Kidney epithelial cell (primary cell): ENCODE data around the gene IGFBP7. TPM values are rescaled to one million over a fixed set of nuclear protein-coding genes. Genes with fewer than 3 reads are reported as not detected.

Source experiments
- DNase-seq: peaks from one replicate; pipeline ENCODE4 v3.0.0-alpha.2; 2010; ENCODE audit warnings: low read depth
- H3K27me3 ChIP-seq: 2 replicates; pipeline ENCODE4 v1.6.0; 2011; ENCODE audit warnings: low read length; ENCODE audit not compliant: control insufficient read depth, insufficient read depth
- H3K36me3 ChIP-seq: 2 replicates; pipeline ENCODE4 v1.5.1; 2011; ENCODE audit warnings: low read length; ENCODE audit not compliant: control insufficient read depth, insufficient read depth
- H3K4me3 ChIP-seq: 2 replicates; pipeline ENCODE4 v1.5.1; 2011; ENCODE audit warnings: low read depth, mild to moderate bottlenecking, control low read depth, low read length
- total RNA-seq: library from RNA; depleted of rRNA; stranded (reverse); fragments of >200 nt; gene quantifications from 2 replicates; pipeline ENCODE4 v1.2.3, GENCODE V29; 2015
- TF ChIP-seq, protein P1 (sequence below): IDR thresholded peaks from 2 replicates; pipeline ENCODE4 v1.5.1; 2011; ENCODE audit warnings: mild to moderate bottlenecking, moderate library complexity, low read length, control low read depth, inconsistent platforms; ENCODE audit not compliant: insufficient read depth, poor library complexity, severe bottlenecking

Gene IGFBP7
- total RNA-seq, 1 donor from 2014 or later, result 1,134 TPM

DNA sequence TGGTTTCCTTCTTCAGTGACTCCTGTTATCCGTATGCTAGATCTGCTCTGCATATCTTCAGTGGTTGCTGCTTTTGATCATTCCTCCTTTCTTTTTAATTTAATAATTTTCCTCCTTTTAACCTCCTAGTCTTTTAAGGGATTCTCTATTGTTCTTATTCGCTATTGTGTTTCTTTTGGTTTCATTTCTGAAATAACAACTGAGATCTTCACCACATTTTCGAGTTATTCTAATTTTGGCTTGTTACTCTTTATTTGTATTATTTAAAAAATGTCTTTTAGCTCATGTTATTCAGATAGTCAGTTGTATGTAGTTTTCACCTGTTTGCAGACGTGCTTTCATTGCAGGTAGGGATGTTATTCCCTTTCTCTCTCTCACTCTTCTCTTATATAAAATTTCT is 24.9 kb downstream of the IGFBP7 start:
- peaks cover 4% of the 10 kb centered on the region for H3K36me3 ChIP-seq
- TF ChIP-seq, protein P1, sequence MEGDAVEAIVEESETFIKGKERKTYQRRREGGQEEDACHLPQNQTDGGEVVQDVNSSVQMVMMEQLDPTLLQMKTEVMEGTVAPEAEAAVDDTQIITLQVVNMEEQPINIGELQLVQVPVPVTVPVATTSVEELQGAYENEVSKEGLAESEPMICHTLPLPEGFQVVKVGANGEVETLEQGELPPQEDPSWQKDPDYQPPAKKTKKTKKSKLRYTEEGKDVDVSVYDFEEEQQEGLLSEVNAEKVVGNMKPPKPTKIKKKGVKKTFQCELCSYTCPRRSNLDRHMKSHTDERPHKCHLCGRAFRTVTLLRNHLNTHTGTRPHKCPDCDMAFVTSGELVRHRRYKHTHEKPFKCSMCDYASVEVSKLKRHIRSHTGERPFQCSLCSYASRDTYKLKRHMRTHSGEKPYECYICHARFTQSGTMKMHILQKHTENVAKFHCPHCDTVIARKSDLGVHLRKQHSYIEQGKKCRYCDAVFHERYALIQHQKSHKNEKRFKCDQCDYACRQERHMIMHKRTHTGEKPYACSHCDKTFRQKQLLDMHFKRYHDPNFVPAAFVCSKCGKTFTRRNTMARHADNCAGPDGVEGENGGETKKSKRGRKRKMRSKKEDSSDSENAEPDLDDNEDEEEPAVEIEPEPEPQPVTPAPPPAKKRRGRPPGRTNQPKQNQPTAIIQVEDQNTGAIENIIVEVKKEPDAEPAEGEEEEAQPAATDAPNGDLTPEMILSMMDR, result no peak
- DNase-seq, result no peak
- no peaks in the 10 kb centered on the region for H3K27me3 ChIP-seq
- H3K4me3 ChIP-seq, result no peak overlapping the region

DNA sequence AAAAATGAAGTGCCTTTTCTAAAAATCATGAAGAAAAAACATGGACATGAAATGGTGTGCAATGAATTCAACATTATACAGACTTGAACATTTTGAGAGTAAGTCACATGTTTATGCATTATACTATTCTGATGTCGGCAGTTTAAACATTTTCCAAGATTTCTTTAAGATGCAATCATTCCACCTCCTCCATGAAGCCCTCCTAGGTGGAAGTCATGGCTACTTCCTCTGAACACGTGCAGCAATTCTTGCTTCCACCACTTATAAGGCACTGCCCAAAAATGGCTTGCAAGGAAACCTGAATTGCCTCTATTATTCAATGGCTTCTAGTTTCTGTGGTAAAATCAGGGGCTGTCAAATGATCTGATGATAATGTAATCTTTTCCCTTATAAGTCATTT is 25.8 kb downstream of the IGFBP7 start:
- DNase-seq, result no peak
- TF ChIP-seq, protein P1, result no peak
- H3K36me3 ChIP-seq, result peaks cover 2% of the 10 kb centered on the region
- H3K4me3 ChIP-seq, result no peak overlapping the region
- no peaks in the 10 kb centered on the region for H3K27me3 ChIP-seq

DNA sequence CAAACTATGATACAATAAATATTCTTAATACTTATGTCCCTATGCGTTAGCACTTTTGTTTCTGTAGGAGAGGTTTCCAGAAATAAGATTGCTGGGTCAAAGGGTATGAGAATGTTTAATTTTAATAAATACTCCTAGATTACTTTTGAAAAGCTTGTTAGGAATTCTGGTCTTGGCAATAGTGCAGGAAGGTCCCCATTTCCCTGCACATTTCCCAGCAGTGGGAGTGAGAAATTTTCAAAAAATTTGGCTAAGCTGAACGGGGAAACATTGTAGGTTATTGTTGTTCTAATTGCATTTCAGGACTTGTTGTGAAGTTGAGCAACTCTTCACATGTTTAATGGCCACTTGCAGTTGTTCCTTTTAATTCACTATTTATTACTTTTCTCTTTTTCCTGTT is 27.1 kb downstream of the IGFBP7 start:
- no peak overlapping the region for H3K4me3 ChIP-seq
- DNase-seq, result no peak

DNA sequence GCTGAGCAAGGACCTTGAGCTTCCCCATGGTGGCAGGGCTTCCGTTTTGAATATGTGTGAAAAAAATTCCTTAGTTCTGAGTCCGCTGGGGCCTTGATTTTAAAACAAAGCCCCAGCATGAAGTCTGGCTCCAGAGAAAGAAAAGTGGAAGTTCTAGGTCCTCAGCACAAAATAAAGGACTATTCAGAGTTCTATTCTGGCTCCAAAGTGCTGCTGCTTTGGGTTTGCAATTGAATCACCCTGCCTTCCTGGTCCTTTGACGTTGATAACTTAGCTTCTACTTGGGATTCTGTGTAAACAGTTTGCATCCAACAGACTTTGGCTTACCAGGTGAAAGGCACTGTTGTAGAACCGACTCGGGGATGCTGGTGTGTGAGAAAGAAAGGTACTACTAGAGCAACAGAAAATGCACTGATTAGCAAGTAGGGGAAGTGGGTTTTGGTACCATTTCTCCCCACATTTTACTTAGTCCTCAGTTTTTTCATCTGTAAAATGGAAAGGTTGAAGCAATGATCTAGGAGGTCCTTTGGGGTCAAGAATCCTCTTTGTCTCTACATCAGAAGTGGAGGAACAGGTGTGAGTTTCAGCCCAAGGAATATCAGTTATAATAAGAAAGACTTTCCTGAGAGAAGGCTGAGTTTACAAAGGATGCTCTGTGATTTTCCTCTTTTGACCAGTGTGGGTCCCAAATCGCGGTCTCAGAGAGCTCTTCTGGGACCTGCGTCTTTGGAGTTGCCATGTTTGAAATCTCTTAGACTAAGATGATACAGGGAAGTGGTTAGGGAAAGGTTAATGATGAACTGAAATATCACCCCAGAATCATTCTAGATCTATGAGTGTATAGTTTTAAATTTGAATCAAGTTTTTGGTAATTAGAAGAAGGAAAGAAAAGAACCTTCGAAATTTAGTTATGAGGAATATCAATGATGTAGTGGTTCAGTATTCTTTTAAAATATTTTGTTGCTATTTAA is 28.2 kb downstream of the IGFBP7 start:
- H3K4me3 ChIP-seq, result no peak overlapping the region
- H3K36me3 ChIP-seq, result peaks cover 1% of the 10 kb centered on the region
- no peak for DNase-seq
- TF ChIP-seq, protein P1, result no peak
- no peaks in the 10 kb centered on the region for H3K27me3 ChIP-seq

More for the DNA sequence above, 27.1 kb downstream of the IGFBP7 start:
- Histone ChIP-seq H3K27me3 (no peaks in the 10 kb centered on the region), H3K36me3 (peaks cover 2% of the 10 kb centered on the region)
- TF ChIP-seq, protein P1, result no peak

DNA sequence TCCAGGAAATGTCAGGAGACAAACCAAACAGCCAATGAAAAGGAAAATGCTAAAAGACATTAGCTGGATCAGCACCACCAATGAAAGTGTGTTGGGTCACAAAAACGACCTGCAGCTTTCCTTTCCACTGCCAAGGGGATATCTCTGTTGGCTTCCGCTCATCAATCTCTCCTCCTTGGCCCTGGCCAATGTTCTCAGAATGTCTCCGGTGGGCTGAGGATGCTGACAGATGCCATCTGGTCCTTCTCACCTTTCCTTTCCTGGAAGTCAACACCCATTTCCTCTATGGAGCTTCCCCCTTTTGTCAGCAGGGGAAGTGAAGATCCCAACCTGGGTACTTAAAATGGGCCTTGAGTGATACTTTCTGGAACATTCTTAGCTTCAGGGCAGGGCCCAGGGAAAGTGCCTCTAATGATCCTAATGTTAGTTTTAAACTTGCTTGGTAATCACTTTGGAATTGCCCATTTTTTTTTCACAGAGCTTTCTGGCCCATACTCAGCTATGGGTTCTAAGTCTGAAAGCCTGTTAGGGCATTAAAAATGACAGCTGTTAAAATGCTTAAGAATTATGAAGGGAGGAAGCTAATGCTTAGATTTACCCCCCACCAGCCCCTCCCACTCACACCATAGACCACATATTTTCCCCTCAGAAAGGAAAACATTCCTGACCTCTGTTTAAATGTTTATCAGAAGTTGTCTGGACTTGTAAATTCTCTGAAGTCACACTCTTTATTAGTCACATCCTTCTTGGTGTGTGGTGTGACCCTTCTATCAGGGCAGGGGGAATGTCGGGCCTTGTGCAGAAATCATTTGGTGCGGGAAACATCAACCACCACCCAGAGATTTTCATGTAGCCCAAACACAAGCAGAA is 29.2 kb downstream of the IGFBP7 start:
- peak; percentile 96 for DNase-seq
- TF ChIP-seq, protein P1, result no peak
- Histone ChIP-seq H3K4me3 (no peak overlapping the region), H3K27me3 (no peaks in the 10 kb centered on the region), H3K36me3 (no peaks in the 10 kb centered on the region)
